PC-9 (cell line): ENCODE data around the gene PAK1IP1. TPM values are rescaled to one million over a fixed set of nuclear protein-coding genes. Genes with fewer than 3 reads are reported as not detected.

Experiments
- BruUV-seq: library from RNA; stranded (reverse); fragments of 400-500 nt; replicated peaks from 2 replicates; lab custom pipeline; 2021; lab: Mats Ljungman, UMichigan
- CTCF ChIA-PET: fragments of 300-600 bp; sonication (Branson Sonifier 250); formaldehyde crosslinking; loops from one replicate; lab custom pipeline; 2022; ENCODE audit warnings: antibody characterized with exemption; lab: Charles Lee
- POLR2A ChIA-PET: fragments of 300-600 bp; sonication (Branson Sonifier 250); formaldehyde crosslinking; loops from one replicate; lab custom pipeline; 2022; ENCODE audit warnings: antibody characterized with exemption; ENCODE audit not compliant: unreplicated experiment; lab: Charles Lee
- DNase-seq, 2 experiments: peaks; one replicate each; pipeline versions ENCODE4 v3.0.0 to v3.0.0-alpha.2; 2015 to 2022; ENCODE audit warnings: mixed read lengths in 1 of 2
- H2AFZ ChIP-seq: fragments of 200-600 bp; sonication (generic); 2 replicates; pipeline ENCODE4 v1.8.1; 2017; ENCODE audit warnings: antibody characterized with exemption
- H3F3A ChIP-seq: fragments of 200-600 bp; sonication (generic); 2 replicates; pipeline ENCODE4 v1.8.1; 2017; ENCODE audit warnings: antibody characterized with exemption, mild to moderate bottlenecking, low read depth; ENCODE audit not compliant: insufficient read depth
- H3K27ac ChIP-seq: fragments of 200-600 bp; sonication (generic); 2 replicates; pipeline ENCODE4 v1.6.1; 2016; ENCODE audit warnings: mixed run types
- H3K27me3 ChIP-seq: fragments of 200-600 bp; sonication (generic); 2 replicates; pipeline ENCODE4 v1.6.1; 2016; ENCODE audit warnings: low read depth, mixed run types; ENCODE audit not compliant: insufficient read depth
- H3K36me3 ChIP-seq: fragments of 200-600 bp; sonication (generic); 2 replicates; pipeline ENCODE4 v1.6.1; 2016; ENCODE audit warnings: low read depth, mixed run types
- H3K4me1 ChIP-seq: fragments of 200-600 bp; sonication (generic); replicated peaks from 2 replicates; pipeline ENCODE4 v1.6.1; 2016; ENCODE audit warnings: mixed run types; ENCODE audit not compliant: insufficient read depth
- H3K4me2 ChIP-seq: fragments of 200-600 bp; sonication (generic); 2 replicates; pipeline ENCODE4 v1.6.1; 2017; ENCODE audit warnings: mixed run types
- H3K4me3 ChIP-seq: fragments of 200-600 bp; sonication (generic); 2 replicates; pipeline ENCODE4 v1.6.1; 2016; ENCODE audit warnings: mixed run types
- H3K79me2 ChIP-seq: fragments of 200-600 bp; sonication (generic); 2 replicates; pipeline ENCODE4 v1.6.1; 2017; ENCODE audit warnings: low read depth, mixed run types
- H3K9me2 ChIP-seq: fragments of 200-600 bp; sonication (generic); 2 replicates; pipeline ENCODE4 v1.8.1; 2017; ENCODE audit warnings: mild to moderate bottlenecking; ENCODE audit not compliant: insufficient read depth
- H3K9me3 ChIP-seq: fragments of 200-600 bp; sonication (generic); 2 replicates; pipeline ENCODE4 v1.8.1; 2016; ENCODE audit warnings: low read depth; ENCODE audit not compliant: insufficient read depth
- H4K20me1 ChIP-seq: fragments of 200-600 bp; sonication (generic); 2 replicates; pipeline ENCODE4 v1.8.1; 2017; ENCODE audit not compliant: insufficient read depth
- CTCF ChIP-seq: fragments of 200-600 bp; sonication (generic); conservative IDR thresholded peaks from 2 replicates; pipeline ENCODE4 v1.6.1; 2017; ENCODE audit warnings: mixed run types, antibody characterized with exemption, mild to moderate bottlenecking, moderate library complexity
- EZH2 ChIP-seq: fragments of 200-600 bp; sonication (generic); IDR thresholded peaks from 2 replicates; pipeline ENCODE4 v1.8.0; 2017; ENCODE audit warnings: antibody characterized with exemption, low read depth
- intact Hi-C: fragments of 100-400 bp; cut with micrococcal nuclease; formaldehyde crosslinking; loops from one replicate; pipeline ENCODE4 v1.10.0; 2022; ENCODE audit not compliant: unreplicated experiment
- total RNA-seq: library from RNA; stranded (reverse); gene quantifications from 2 replicates; pipeline ENCODE4 v1.2.3, GENCODE V29; 2021

Gene PAK1IP1
- total RNA-seq, 1 experiment from 2014 or later, result 15.2 TPM

GRCh38 chr6:10668126-10668917 is 26.4 kb upstream of the PAK1IP1 start:
- Histone ChIP-seq H3K79me2 (no peaks in the 10 kb centered on the region), H4K20me1 (no peaks in the 10 kb centered on the region), H2AFZ (no peak overlapping the region), H3K9me3 (no peaks in the 10 kb centered on the region), H3K4me2 (no peak overlapping the region), H3K4me1 (no peaks in the 10 kb centered on the region), H3K9me2 (no peaks in the 10 kb centered on the region), H3K36me3 (no peaks in the 10 kb centered on the region), H3K4me3 (no peak overlapping the region), H3F3A (no peaks in the 10 kb centered on the region), H3K27me3 (no peaks in the 10 kb centered on the region), H3K27ac (no peak overlapping the region)
- CTCF ChIA-PET, result no interaction called here
- intact Hi-C loops, result no loop called here
- no peak for DNase-seq
- POLR2A ChIA-PET, result no interaction called here
- TF ChIP-seq EZH2 (no peak), CTCF (no peak)
- BruUV-seq, result no TSS peak

GRCh38 chr6:10676403-10676802 is 18.4 kb upstream of the PAK1IP1 start:
- Histone ChIP-seq H4K20me1 (no peaks in the 10 kb centered on the region), H3K27ac (no peak overlapping the region), H3F3A (no peaks in the 10 kb centered on the region), H3K4me2 (no peak overlapping the region), H3K79me2 (no peaks in the 10 kb centered on the region), H3K4me3 (no peak overlapping the region), H3K4me1 (no peaks in the 10 kb centered on the region), H3K9me3 (no peaks in the 10 kb centered on the region), H2AFZ (no peak overlapping the region), H3K27me3 (no peaks in the 10 kb centered on the region), H3K36me3 (no peaks in the 10 kb centered on the region), H3K9me2 (no peaks in the 10 kb centered on the region)
- ChIA-PET POLR2A (no interaction called here), CTCF (no interaction called here)
- no TSS peak for BruUV-seq
- intact Hi-C loops, result no loop called here
- no peak for DNase-seq
- TF ChIP-seq EZH2, result no peak
- TF ChIP-seq CTCF, result no peak

GRCh38 chr6:10678456-10678855 is 16.3 kb upstream of the PAK1IP1 start:
- Histone ChIP-seq H3K27ac (no peak overlapping the region), H3K79me2 (no peaks in the 10 kb centered on the region), H2AFZ (no peak overlapping the region), H3K27me3 (no peaks in the 10 kb centered on the region), H3K36me3 (no peaks in the 10 kb centered on the region), H3K9me2 (no peaks in the 10 kb centered on the region), H3K4me3 (no peak overlapping the region), H4K20me1 (no peaks in the 10 kb centered on the region), H3K4me1 (no peaks in the 10 kb centered on the region), H3F3A (no peaks in the 10 kb centered on the region), H3K9me3 (no peaks in the 10 kb centered on the region), H3K4me2 (no peak overlapping the region)
- DNase-seq, result no peak
- ChIA-PET CTCF (no interaction called here), POLR2A (no interaction called here)
- no TSS peak for BruUV-seq
- intact Hi-C loops, result no loop called here
- no peak for TF ChIP-seq EZH2
- no peak for TF ChIP-seq CTCF
